Caco-2 (cell line): ENCODE data around the gene NDUFS7. TPM values are rescaled to one million over a fixed set of nuclear protein-coding genes. Genes with fewer than 3 reads are reported as not detected.

Source experiments
- BruUV-seq: library from RNA; stranded (reverse); fragments of 400-500 nt; replicated peaks from 2 replicates; lab custom pipeline; 2021; lab: Mats Ljungman, UMichigan
- CTCF ChIA-PET: fragments of 300-600 bp; sonication (Branson Sonifier 250); formaldehyde crosslinking; loops from one replicate; lab custom pipeline; 2022; ENCODE audit warnings: antibody characterized with exemption; lab: Charles Lee
- POLR2A ChIA-PET: fragments of 300-600 bp; sonication (Branson Sonifier 250); formaldehyde crosslinking; loops from one replicate; lab custom pipeline; 2022; ENCODE audit warnings: antibody characterized with exemption; lab: Charles Lee
- DNase-seq, 2 experiments: peaks; one replicate each; pipeline versions ENCODE4 v3.0.0 to v3.0.0-alpha.2; 2020 to 2022
- H3K27me3 ChIP-seq: replicated peaks from 2 replicates; pipeline ENCODE4 v1.6.0; 2011; ENCODE audit warnings: low read length; ENCODE audit not compliant: control insufficient read depth, insufficient read depth
- H3K36me3 ChIP-seq: 2 replicates; pipeline ENCODE4 v1.5.1; 2011; ENCODE audit warnings: low read length; ENCODE audit not compliant: control insufficient read depth, insufficient read depth
- H3K4me1 ChIP-seq: fragments of 250-450 bp; sonication (Bioruptor Pico); 2 replicates; pipeline ENCODE4 v1.5.1; 2020; ENCODE audit warnings: mild to moderate bottlenecking
- H3K4me3 ChIP-seq: 2 replicates; pipeline ENCODE4 v1.5.1; 2011; ENCODE audit warnings: low read depth, mild to moderate bottlenecking, control low read depth, low read length
- H3K9me3 ChIP-seq: fragments of 250-450 bp; sonication (Bioruptor Pico); 2 replicates; pipeline ENCODE4 v1.5.1; 2020; ENCODE audit warnings: mild to moderate bottlenecking, moderate library complexity
- H3K27ac Mint-ChIP-seq: one replicate; pipeline ENCODE4 v1.8.0; 2022; ENCODE audit warnings: mixed read lengths; ENCODE audit not compliant: unreplicated experiment
- H3K27me3 Mint-ChIP-seq: one replicate; pipeline ENCODE4 v1.8.0; 2022; ENCODE audit warnings: mixed read lengths; ENCODE audit not compliant: insufficient read depth, unreplicated experiment
- H3K36me3 Mint-ChIP-seq: one replicate; pipeline ENCODE4 v1.8.0; 2022; ENCODE audit warnings: mild to moderate bottlenecking, mixed read lengths; ENCODE audit not compliant: insufficient read depth, unreplicated experiment
- H3K4me1 Mint-ChIP-seq: one replicate; pipeline ENCODE4 v1.8.0; 2022; ENCODE audit warnings: low read depth, mixed read lengths; ENCODE audit not compliant: unreplicated experiment
- H3K4me3 Mint-ChIP-seq: one replicate; pipeline ENCODE4 v1.8.0; 2022; ENCODE audit warnings: mild to moderate bottlenecking, moderate library complexity, mixed read lengths; ENCODE audit not compliant: unreplicated experiment
- H3K9me3 Mint-ChIP-seq: one replicate; pipeline ENCODE4 v1.8.0; 2022; ENCODE audit warnings: mixed read lengths; ENCODE audit not compliant: unreplicated experiment
- CTCF ChIP-seq, 2 experiments: fragments of 200-600 bp in 1 of 2; IDR thresholded peaks; 1 replicate in 1 of 2; 2 replicates in 1 of 2; pipeline versions ENCODE4 v1.5.1 to v1.8.0; 2011 to 2022; ENCODE audit warnings: antibody characterized with exemption in 1 of 2, control low read depth in 1 of 2, inconsistent platforms in 1 of 2, low read depth in 1 of 2, low read length in 1 of 2, mild to moderate bottlenecking in 1 of 2, moderate library complexity in 1 of 2; ENCODE audit not compliant: insufficient read depth in 1 of 2, severe bottlenecking in 1 of 2, unreplicated experiment in 1 of 2
- intact Hi-C: fragments of 100-400 bp; cut with micrococcal nuclease; formaldehyde crosslinking; loops from one replicate; pipeline ENCODE4 v1.10.0; 2022; ENCODE audit not compliant: unreplicated experiment
- total RNA-seq: library from RNA; stranded (reverse); gene quantifications from 2 replicates; pipeline ENCODE4 v1.2.3, GENCODE V29; 2022

Gene NDUFS7
- total RNA-seq, 1 experiment from 2014 or later = 111 TPM

GRCh38 chr19:1392407-1392806 is 8.7 kb downstream of the NDUFS7 start:
- Mint-ChIP-seq H3K4me1 (no peaks in the 10 kb centered on the region), H3K4me3 (no peak overlapping the region), H3K27me3 (no peaks in the 10 kb centered on the region), H3K36me3 (peaks cover 71% of the 10 kb centered on the region), H3K9me3 (no peaks in the 10 kb centered on the region), H3K27ac (no peak overlapping the region)
- Histone ChIP-seq H3K9me3 (no peaks in the 10 kb centered on the region), H3K4me3 (no peak overlapping the region), H3K4me1 (no peaks in the 10 kb centered on the region), H3K36me3 (peaks cover 4% of the 10 kb centered on the region; the same call in 1 of the 2 replicates), H3K27me3 (no peaks in the 10 kb centered on the region)
- no peak for TF ChIP-seq CTCF (IDR thresholded peaks at IDR 0.05; ENCODE audit: insufficient read depth in 1 of 2, low read depth in 1 of 2, low read length in 1 of 2, severe bottlenecking in 1 of 2, unreplicated experiment in 1 of 2)
- POLR2A ChIA-PET = no interaction called here
- intact Hi-C loops = no loop called here
- CTCF ChIA-PET = no interaction called here
- DNase-seq = no peak
- no TSS peak for BruUV-seq

- H3K9me3 ChIP-seq = no peaks in the 10 kb centered on the region
- POLR2A ChIA-PET = no interaction called here
- H3K36me3 Mint-ChIP-seq = peaks cover 78% of the 10 kb centered on the region
- no TSS peak for BruUV-seq
- intact Hi-C loops = no loop called here
- no peaks in the 10 kb centered on the region for H3K9me3 Mint-ChIP-seq
- H3K27me3 ChIP-seq = no peaks in the 10 kb centered on the region
- CTCF ChIA-PET = no interaction called here
- H3K36me3 ChIP-seq = peaks cover 4% of the 10 kb centered on the region; the same call in 1 of the 2 replicates
- H3K4me1 ChIP-seq = no peaks in the 10 kb centered on the region
- H3K4me3 ChIP-seq = no peak overlapping the region
- no peaks in the 10 kb centered on the region for H3K4me1 Mint-ChIP-seq
- DNase-seq = no peak
- no peak overlapping the region for H3K27ac Mint-ChIP-seq
- H3K27me3 Mint-ChIP-seq = no peaks in the 10 kb centered on the region
- no peak for TF ChIP-seq CTCF (IDR thresholded peaks at IDR 0.05; ENCODE audit: insufficient read depth in 1 of 2, low read depth in 1 of 2, low read length in 1 of 2, severe bottlenecking in 1 of 2, unreplicated experiment in 1 of 2)
- peak overlapping the region; percentile 19 for H3K4me3 Mint-ChIP-seq
Measured at GRCh38 chr19:1392939-1393530, 9.3 kb downstream of the NDUFS7 start.

GRCh38 chr19:1393841-1394240 is 10.1 kb downstream of the NDUFS7 start:
- POLR2A ChIA-PET = no interaction called here

More at GRCh38 chr19:1393841-1394240, 10.1 kb downstream of the NDUFS7 start:
- H3K36me3 Mint-ChIP-seq = peaks cover 86% of the 10 kb centered on the region
- peak overlapping the region; percentile 19 for H3K4me3 Mint-ChIP-seq
- TF ChIP-seq CTCF (IDR thresholded peaks at IDR 0.05; ENCODE audit: insufficient read depth in 1 of 2, low read depth in 1 of 2, low read length in 1 of 2, severe bottlenecking in 1 of 2, unreplicated experiment in 1 of 2) = no peak
- Histone ChIP-seq H3K4me3 (no peak overlapping the region), H3K9me3 (no peaks in the 10 kb centered on the region), H3K4me1 (no peaks in the 10 kb centered on the region), H3K36me3 (peaks cover 6% of the 10 kb centered on the region), H3K27me3 (no peaks in the 10 kb centered on the region)
- H3K27me3 Mint-ChIP-seq = no peaks in the 10 kb centered on the region
- no peak overlapping the region for H3K27ac Mint-ChIP-seq
- CTCF ChIA-PET = interaction anchor here (0.5 kb wide), 1 partner anchor 104 kb away, joined by 4 read pairs; no protein-coding TSS in a partner anchor
- intact Hi-C loops = no loop called here
- no peak for DNase-seq
- no TSS peak for BruUV-seq
- H3K4me1 Mint-ChIP-seq = no peaks in the 10 kb centered on the region
- no peaks in the 10 kb centered on the region for H3K9me3 Mint-ChIP-seq
